Activated T-cell treated with anti-CD3 and anti-CD28 coated beads for 24 hours (primary cell): Measurements from ENCODE around the gene NUPR1.
"Not testable (repeated sequence)": the region's sequence is repeated elsewhere in the genome, so short reads cannot be mapped to it uniquely, and the experiment has no call there.

Experiments
- DNase-seq: peaks from one replicate; pipeline ENCODE4 v3.0.0-alpha.2; 2020; ENCODE audit warnings: low read depth

The NUPR1 gene

GRCh38 chr16:28554634-28555423 is 16.1 kb upstream of the NUPR1 start:
- DNase-seq: no peak

GRCh38 chr16:28553776-28554633 is 15.2 kb upstream of the NUPR1 start, which contains the start of gene SGF29:
TSS of gene SGF29 (plus strand) at chr16:28553920. CDS start at chr16:28581070, 27,150 bp downstream.
- peak; percentile 91 for DNase-seq

GRCh38 chr16:28549301-28549899 is 10.6 kb upstream of the NUPR1 start:
- no peak for DNase-seq

GRCh38 chr16:28548306-28548802 is 9.6 kb upstream of the NUPR1 start:
- DNase-seq: no peak

GRCh38 chr16:28546626-28547025 is 7.9 kb upstream of the NUPR1 start:
- no peak for DNase-seq

- DNase-seq: not testable (repeated sequence)
Measured at GRCh38 chr16:28545964-28546363, 7.2 kb upstream of the NUPR1 start.

GRCh38 chr16:28544998-28545397 is 6.2 kb upstream of the NUPR1 start:
- no peak for DNase-seq

GRCh38 chr16:28543072-28543471 is 4.3 kb upstream of the NUPR1 start:
- no peak for DNase-seq

GRCh38 chr16:28542646-28543045 is 3.9 kb upstream of the NUPR1 start:
- no peak for DNase-seq

- no peak for DNase-seq
Measured at GRCh38 chr16:28540346-28540745, 1.6 kb upstream of the NUPR1 start.

GRCh38 chr16:28537964-28538732 is 626 bp downstream of the NUPR1 start:
- DNase-seq: no peak

GRCh38 chr16:28537076-28537475 is 1.7 kb downstream of the NUPR1 start:
- no peak for DNase-seq

GRCh38 chr16:28534542-28535373 is 4.0 kb downstream of the NUPR1 start:
- no peak for DNase-seq

GRCh38 chr16:28532940-28533647 is 5.7 kb downstream of the NUPR1 start:
- DNase-seq: no peak

- DNase-seq: no peak
Measured at GRCh38 chr16:28531777-28532744, 6.7 kb downstream of the NUPR1 start.

- DNase-seq: no peak
Measured at GRCh38 chr16:28529124-28529523, 9.7 kb downstream of the NUPR1 start.

- no peak for DNase-seq
Measured at GRCh38 chr16:28528463-28528867, 10.3 kb downstream of the NUPR1 start.

- no peak for DNase-seq
Measured at GRCh38 chr16:28527985-28528384, 10.8 kb downstream of the NUPR1 start.
